ENCODE results near the gene RFC3.

RFC3 gene

DNA sequence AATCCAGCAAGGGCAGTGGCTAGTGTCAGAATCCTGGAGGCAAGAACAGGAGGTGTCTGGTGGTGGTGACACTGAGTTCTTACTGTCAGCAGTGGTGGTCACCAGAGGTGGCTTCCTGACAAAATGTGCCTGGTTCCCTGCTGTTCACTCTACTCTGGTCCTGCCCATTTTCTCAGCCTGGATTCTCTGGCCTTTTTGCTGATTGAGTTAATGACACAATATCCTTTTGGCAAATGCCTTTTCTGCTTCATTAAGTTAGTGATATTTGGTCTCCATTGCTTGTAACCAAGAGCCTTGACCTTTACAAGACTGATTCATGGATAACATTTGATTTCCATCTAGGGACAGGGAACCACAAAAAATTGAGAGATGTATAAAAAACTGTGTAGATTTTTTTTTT, 51.1 kb downstream of the RFC3 start:
- DNase-seq, result no peak

- DNase-seq, result no peak
Measured at GRCh38 chr13:33870046-33870668, 52.2 kb downstream of the RFC3 start.

DNA sequence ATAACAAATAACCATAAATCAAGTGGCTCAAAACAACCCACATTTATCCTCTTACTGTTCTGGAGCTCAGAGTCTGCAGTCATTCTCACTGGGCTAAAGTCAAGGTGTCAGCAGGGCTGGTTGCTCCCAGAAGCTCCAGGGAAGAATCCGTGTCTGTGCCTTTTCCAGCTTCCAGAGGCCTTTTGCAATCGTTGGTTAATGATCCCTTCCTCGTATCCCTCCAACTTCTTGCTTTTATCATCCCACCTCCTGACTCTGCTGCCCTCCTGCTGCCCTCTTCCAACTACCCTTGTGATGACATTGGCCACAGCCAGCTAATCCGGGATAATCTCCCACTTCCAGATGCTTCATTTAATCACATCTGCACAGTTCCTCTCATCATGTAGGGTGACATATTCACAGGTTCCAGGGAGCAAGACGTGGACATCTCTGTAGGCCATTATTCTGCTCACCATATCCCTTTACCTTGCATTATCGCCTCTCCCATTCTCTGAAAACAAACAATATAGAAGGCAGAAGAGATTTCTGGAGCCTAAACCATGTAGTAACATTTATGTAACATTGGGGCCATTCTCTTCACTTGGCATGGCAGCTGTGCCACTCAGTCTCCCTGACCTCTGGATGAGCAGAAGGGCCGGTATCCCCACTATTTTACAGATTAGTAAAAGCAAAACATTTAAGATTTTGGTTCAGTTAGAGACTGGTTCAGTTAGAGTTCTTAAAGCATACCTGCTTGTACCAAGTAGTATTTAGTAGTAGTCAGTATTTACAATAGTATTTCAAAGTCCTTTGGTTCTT, 53.5 kb downstream of the RFC3 start:
- DNase-seq, result no peak

DNA sequence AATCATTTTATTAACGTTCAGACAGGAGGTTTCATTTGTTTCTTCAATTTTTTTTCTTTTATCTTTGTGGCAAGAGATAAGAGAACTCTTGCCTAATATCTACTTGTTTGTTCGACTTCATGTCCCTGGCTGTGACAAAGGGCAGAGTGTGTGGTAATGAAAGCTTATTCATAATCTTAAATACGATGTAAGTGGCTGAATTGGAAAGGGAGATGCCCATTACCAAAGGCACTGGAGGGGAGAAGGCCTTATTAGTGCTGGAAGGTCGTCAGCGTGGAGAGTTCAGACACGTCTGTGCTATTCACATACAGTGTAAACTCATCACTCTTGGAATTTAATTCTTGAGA, 54.0 kb downstream of the RFC3 start:
- DNase-seq, result no peak

DNA sequence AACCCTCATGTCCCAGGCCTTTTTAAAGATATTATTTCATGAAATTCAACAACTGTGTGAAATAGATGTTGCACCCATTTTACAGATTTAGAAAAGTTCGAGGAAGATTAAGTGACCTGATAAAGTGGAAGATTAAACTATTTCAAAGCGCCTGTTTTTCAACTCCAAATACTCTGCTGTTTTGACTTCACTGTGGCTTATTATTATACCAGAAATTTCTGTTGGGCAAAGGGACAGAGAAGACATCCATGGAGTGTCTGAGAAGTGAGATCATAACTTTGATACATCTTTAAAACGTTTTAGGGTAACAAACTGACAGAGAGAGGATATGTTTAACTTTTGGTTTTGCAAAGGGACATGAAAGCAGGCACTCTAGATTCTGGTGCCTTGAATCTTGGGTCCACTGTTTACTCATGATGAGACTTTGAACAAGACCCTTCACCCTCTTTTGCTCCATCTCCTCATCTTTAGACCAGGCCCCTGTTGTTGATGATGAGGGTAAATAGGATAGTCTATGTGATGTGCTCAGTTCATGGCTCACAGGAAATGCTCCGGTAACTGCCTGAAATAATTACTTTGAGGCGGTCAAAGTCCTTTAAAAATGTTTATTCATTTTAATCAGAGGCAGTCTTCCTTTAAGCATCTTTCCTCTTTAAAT, 55.4 kb downstream of the RFC3 start:
- no peak for DNase-seq

GRCh38 chr13:33874871-33875270, 56.9 kb downstream of the RFC3 start:
- DNase-seq, result no peak

GRCh38 chr13:33875618-33876401, 57.9 kb downstream of the RFC3 start:
- DNase-seq, result no peak

DNA sequence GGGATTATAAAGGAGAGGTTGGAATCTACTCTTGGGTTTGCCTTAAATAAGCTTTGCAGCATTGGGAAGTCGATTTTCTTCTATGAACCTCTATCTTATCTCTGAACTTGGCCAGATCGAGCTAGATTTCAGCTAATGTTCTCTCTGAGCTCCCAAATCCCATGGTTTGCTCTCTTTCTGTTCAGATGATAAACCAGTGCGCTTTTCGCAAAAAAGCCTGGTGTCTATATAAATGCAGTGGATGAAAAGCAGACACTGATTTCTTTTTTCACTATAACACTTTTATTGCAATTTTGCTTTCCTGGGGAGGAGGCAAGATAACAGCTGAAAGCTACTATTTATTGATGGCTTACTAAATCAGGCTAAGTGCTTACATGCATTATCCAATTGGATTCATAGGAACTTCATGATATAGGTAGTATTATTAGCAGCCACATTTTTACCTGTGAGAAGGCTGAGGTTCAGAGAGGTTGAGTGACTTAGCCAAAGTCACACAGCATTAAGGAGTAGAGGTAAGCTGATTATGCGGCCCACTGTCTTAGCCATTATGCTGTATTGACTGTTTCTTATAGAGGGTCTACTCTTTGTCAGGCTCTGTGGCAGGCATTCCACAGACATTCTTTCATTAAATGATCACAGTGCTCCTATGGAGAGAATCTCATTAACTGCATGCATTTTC, 58.9 kb downstream of the RFC3 start:
- DNase-seq, result no peak

- DNase-seq, result no peak
Measured at GRCh38 chr13:33879118-33879517, 61.2 kb downstream of the RFC3 start.

GRCh38 chr13:33882804-33883203, 64.9 kb downstream of the RFC3 start:
- DNase-seq, result no peak

- DNase-seq, result no peak
Measured at GRCh38 chr13:33884531-33885220, 66.7 kb downstream of the RFC3 start.
